ENCODE results near the gene SOX6.
"Not testable (repeated sequence)": the region's sequence is repeated elsewhere in the genome, so short reads cannot be mapped to it uniquely, and the experiment has no call there.

Gene SOX6

GRCh38 chr11:15929371-15929901 is 426.9 kb downstream of the SOX6 start:
- DNase-seq (ENCODE audit: low spot score), result no peak

- no peak for DNase-seq (ENCODE audit: low spot score)
Measured at GRCh38 chr11:15927864-15928217, 428.5 kb downstream of the SOX6 start.

- no peak for DNase-seq (ENCODE audit: low spot score)
Measured at GRCh38 chr11:15927196-15927863, 429.0 kb downstream of the SOX6 start.

- DNase-seq (ENCODE audit: low spot score), result no peak
Measured at GRCh38 chr11:15926071-15926470, 430.3 kb downstream of the SOX6 start.

- DNase-seq (ENCODE audit: low spot score), result no peak
Measured at GRCh38 chr11:15923183-15923582, 433.2 kb downstream of the SOX6 start.

GRCh38 chr11:15922745-15923144 is 433.6 kb downstream of the SOX6 start:
- not testable (repeated sequence) for DNase-seq (ENCODE audit: low spot score)

GRCh38 chr11:15920856-15921629 is 435.3 kb downstream of the SOX6 start:
- no peak for DNase-seq (ENCODE audit: low spot score)

- no peak for DNase-seq (ENCODE audit: low spot score)
Measured at GRCh38 chr11:15918674-15919073, 437.7 kb downstream of the SOX6 start.

- DNase-seq (ENCODE audit: low spot score), result no peak
Measured at GRCh38 chr11:15918212-15918611, 438.1 kb downstream of the SOX6 start.

Data from AG08396 (cell line).